ENCODE results near the gene DGCR8. TPM values are rescaled to one million over a fixed set of nuclear protein-coding genes. Genes with fewer than 3 reads are reported as not detected.

The DGCR8 gene
- total RNA-seq, 2 experiments from 2014 or later = 17.8 to 18.5 TPM

- peaks cover 75% of the 10 kb centered on the region for H3K4me1 ChIP-seq (ENCODE audit: insufficient read depth, low read length)
- no peaks in the 10 kb centered on the region for H3K9me3 Mint-ChIP-seq
Measured at GRCh38 chr22:20116951-20117632, 37.1 kb downstream of the DGCR8 start, which contains the start of gene TRMT2A. TRMT2A (minus strand) TSS chr22:20117226; CDS start chr22:20116906, 320 bp downstream.

GRCh38 chr22:20117633-20118299 is 37.7 kb downstream of the DGCR8 start:
- Mint-ChIP-seq H3K9me3 (no peaks in the 10 kb centered on the region), H3K27me3 (no peaks in the 10 kb centered on the region), H3K4me3 (peak overlapping the region; percentile 89), H3K36me3 (ENCODE audit: low read depth) (peaks cover 49% of the 10 kb centered on the region), H3K4me1 (ENCODE audit: low read depth) (peaks cover 28% of the 10 kb centered on the region), H3K27ac (peak overlapping the region; percentile 82)
- ATAC-seq (ENCODE audit: poor library complexity) = peak; percentile 34
- H3K27me3 ChIP-seq (ENCODE audit: control insufficient read depth in 1 of 2, insufficient read depth in 2 of 2, low read length in 2 of 2) = peaks cover 0 to 5% of the 10 kb centered on the region in 2 experiments
- peaks cover 68% of the 10 kb centered on the region for H3K36me3 ChIP-seq (ENCODE audit: insufficient read depth, low read length)
- CTCF ChIA-PET = interaction anchor here (0.7 to 2.1 kb wide), 2 partner anchors 11 to 17 kb away, joined by 4 to 8 read pairs; no protein-coding TSS in a partner anchor
- H3K9me3 ChIP-seq (ENCODE audit: control insufficient read depth in 1 of 2, insufficient read depth in 1 of 2, low read length in 2 of 2) = peaks cover 0 to 7% of the 10 kb centered on the region in 2 experiments
- peak overlapping the region; percentile 66 to 84 for H3K27ac ChIP-seq (ENCODE audit: low read depth in 1 of 2, low read length in 2 of 2)
- DNase-seq = peak in 12 of 14 experiments; percentile 22 to 80 (median 42)
- H3K4me1 ChIP-seq (ENCODE audit: insufficient read depth, low read length) = peaks cover 76% of the 10 kb centered on the region
- TF ChIP-seq CTCF (IDR thresholded peaks at IDR 0.05) = no peak
- POLR2A ChIA-PET = interaction anchor here (0.9 to 3.1 kb wide), 12 partner anchors 11 to 638 kb away, joined by 3 to 20 read pairs (median 6); partner anchors contain the start of genes CDC45, DGCR6L, TANGO2 and ZDHHC8
- peak overlapping the region; percentile 85 for H3K4me3 ChIP-seq (ENCODE audit: low read length)
- intact Hi-C loops (cut with DNase I, micrococcal nuclease) = loop anchor here (1.0 to 10.0 kb wide), 10 partner anchors 14 to 995 kb away; partner anchors contain the start of genes DGCR2 (in 1 of the 2), DGCR8 (in 1 of the 2), GNB1L (in 1 of the 2) and MED15 (in 1 of the 2)

More at GRCh38 chr22:20116951-20117632, 37.1 kb downstream of the DGCR8 start, which contains the start of gene TRMT2A:
- peaks cover 30% of the 10 kb centered on the region for H3K4me1 Mint-ChIP-seq (ENCODE audit: low read depth)
- Histone ChIP-seq H3K27me3 (ENCODE audit: control insufficient read depth in 1 of 2, insufficient read depth in 2 of 2, low read length in 2 of 2) (peaks cover 0 to 5% of the 10 kb centered on the region in 2 experiments), H3K36me3 (ENCODE audit: insufficient read depth, low read length) (peaks cover 70% of the 10 kb centered on the region), H3K27ac (ENCODE audit: low read depth in 1 of 2, low read length in 2 of 2) (peak within 1 kb of the TSS; percentile 76 to 84), H3K9me3 (ENCODE audit: control insufficient read depth in 1 of 2, insufficient read depth in 1 of 2, low read length in 2 of 2) (peaks cover 0 to 7% of the 10 kb centered on the region in 2 experiments), H3K4me3 (ENCODE audit: low read length) (peak within 1 kb of the TSS; percentile 85)
- peak within 1 kb of the TSS; percentile 82 for H3K27ac Mint-ChIP-seq
- intact Hi-C loops (cut with DNase I, micrococcal nuclease) = loop anchor here (1.0 to 10.0 kb wide), 10 partner anchors 14 to 995 kb away; partner anchors contain the start of genes DGCR2 (in 1 of the 2), DGCR8 (in 1 of the 2), GNB1L (in 1 of the 2) and MED15 (in 1 of the 2)
- H3K27me3 Mint-ChIP-seq = no peaks in the 10 kb centered on the region
- peaks cover 51% of the 10 kb centered on the region for H3K36me3 Mint-ChIP-seq (ENCODE audit: low read depth)
- H3K4me3 Mint-ChIP-seq = peak within 1 kb of the TSS; percentile 97
- DNase-seq (peak; percentile 91 to 99 (median 96)), ATAC-seq (ENCODE audit: poor library complexity) (peak; percentile 80)
- POLR2A ChIA-PET = interaction anchor here (0.6 to 3.1 kb wide), 16 partner anchors 12 to 637 kb away, joined by 3 to 20 read pairs (median 4); partner anchors contain the start of genes CDC45, DGCR6L, TANGO2 and ZDHHC8
- CTCF ChIA-PET = interaction anchor here (0.7 to 2.1 kb wide), 2 partner anchors 12 to 16 kb away, joined by 4 to 8 read pairs; no protein-coding TSS in a partner anchor
- TF ChIP-seq CTCF (IDR thresholded peaks at IDR 0.05) = no peak

Measured in CD4-positive, alpha-beta T cell (primary cell).